Liver (tissue), 9 donors: ENCODE results near the gene RBM5. TPM values are rescaled to one million over a fixed set of nuclear protein-coding genes. Genes with fewer than 3 reads are reported as not detected.
A peak's percentile ranks its signal among the peaks of the same experiment; 100 is the strongest.

ENCODE experiments used
- DNase-seq: peaks from one replicate; pipeline ENCODE4 v3.0.0-alpha.2; 2017; ENCODE audit warnings: low spot score
- H3K27ac ChIP-seq, 2 donors: one replicate each; pipeline ENCODE4 v1.7.0; 2013; ENCODE audit warnings: inconsistent platforms in 2 of 2, low read length in 2 of 2, control low read depth in 1 of 2, low read depth in 1 of 2, mild to moderate bottlenecking in 1 of 2
- H3K27me3 ChIP-seq, 4 donors: one replicate each; pipeline versions ENCODE4 v1.6.1 to v1.7.0; 2013; ENCODE audit warnings: low read length in 3 of 4, inconsistent platforms in 1 of 4, mild to moderate bottlenecking in 1 of 4, moderate library complexity in 1 of 4; ENCODE audit not compliant: control insufficient read depth in 4 of 4, insufficient read depth in 4 of 4
- H3K36me3 ChIP-seq, 4 donors: one replicate each; pipeline versions ENCODE4 v1.6.1 to v1.7.0; 2013; ENCODE audit warnings: low read length in 3 of 4, mild to moderate bottlenecking in 3 of 4, low read depth in 1 of 4, moderate library complexity in 1 of 4; ENCODE audit not compliant: control insufficient read depth in 4 of 4, insufficient read depth in 3 of 4
- H3K4me1 ChIP-seq, 4 donors: one replicate each; pipeline versions ENCODE4 v1.6.1 to v1.7.0; 2013; ENCODE audit warnings: low read length in 3 of 4, mild to moderate bottlenecking in 3 of 4, moderate library complexity in 1 of 4; ENCODE audit not compliant: control insufficient read depth in 4 of 4, insufficient read depth in 4 of 4
- H3K4me3 ChIP-seq, 3 donors: one replicate each; pipeline versions ENCODE4 v1.6.1 to v1.7.0; 2013; ENCODE audit warnings: low read length in 3 of 3, control low read depth in 1 of 3, low read depth in 1 of 3, mild to moderate bottlenecking in 1 of 3
- H3K9ac ChIP-seq, 2 donors: one replicate each; pipeline ENCODE4 v1.7.0; 2013; ENCODE audit warnings: low read length in 2 of 2, mild to moderate bottlenecking in 2 of 2, moderate library complexity in 2 of 2, control low read depth in 1 of 2, low read depth in 1 of 2
- H3K9me3 ChIP-seq, 4 donors: one replicate each; pipeline versions ENCODE4 v1.6.1 to v1.7.0; 2013; ENCODE audit warnings: low read length in 3 of 4; ENCODE audit not compliant: control insufficient read depth in 4 of 4
- EGR1 ChIP-seq, 2 donors: IDR thresholded peaks; 2 replicates each; pipeline ENCODE4 v1.6.1; 2016 to 2018; ENCODE audit warnings: antibody characterized with exemption in 2 of 2, low read depth in 2 of 2
- FOXA1 ChIP-seq: IDR thresholded peaks from 2 replicates; pipeline ENCODE4 v1.6.1; 2016; ENCODE audit warnings: antibody characterized with exemption
- FOXA2 ChIP-seq: IDR thresholded peaks from 2 replicates; pipeline ENCODE4 v1.6.1; 2016; ENCODE audit warnings: antibody characterized with exemption
- JUND ChIP-seq, 2 donors: IDR thresholded peaks; 2 replicates each; pipeline ENCODE4 v1.6.1; 2016; ENCODE audit warnings: antibody characterized with exemption in 2 of 2
- NR2F2 ChIP-seq: IDR thresholded peaks from 2 replicates; pipeline ENCODE4 v1.6.1; 2016; ENCODE audit warnings: antibody characterized with exemption
- REST ChIP-seq: IDR thresholded peaks from 2 replicates; pipeline ENCODE4 v1.6.1; 2016; ENCODE audit warnings: antibody characterized with exemption, mild to moderate bottlenecking
- RXRA ChIP-seq, 2 donors: IDR thresholded peaks; 2 replicates each; pipeline ENCODE4 v1.6.1; 2017 to 2018; ENCODE audit warnings: antibody characterized with exemption in 2 of 2, mild to moderate bottlenecking in 1 of 2
- SP1 ChIP-seq: IDR thresholded peaks from 2 replicates; pipeline ENCODE4 v1.6.1; 2018; ENCODE audit warnings: antibody characterized with exemption, mild to moderate bottlenecking
- TAF1 ChIP-seq: conservative IDR thresholded peaks from 2 replicates; pipeline ENCODE4 v1.6.1; 2016; ENCODE audit warnings: antibody characterized with exemption, mild to moderate bottlenecking
- YY1 ChIP-seq: IDR thresholded peaks from 2 replicates; pipeline ENCODE4 v1.6.1; 2016; ENCODE audit warnings: antibody characterized with exemption, mild to moderate bottlenecking
- WGBS: extraction: QIAGEN DNeasy Blood & Tissue Kit; methylation state at CpG from one replicate; pipeline ENCODE4 v1.1.7; 2013; 5-methylcytosine and 5-hydroxymethylcytosine counted together
- polyA plus RNA-seq, 2 donors: library from polyadenylated mRNA; stranded (reverse) in 1 of 2; unstranded in 1 of 2; fragments of 200-250 nt in 1 of 2; fragments of >200 nt in 1 of 2; fragmentation: Nextera tagmentation in 1 of 2; extraction: Ambion mirVana in 1 of 2; gene quantifications; one replicate each; pipeline versions ENCODE4 v1.2.1 to v1.2.3, GENCODE V29; 2013 to 2015
- total RNA-seq, 2 donors: library from RNA; depleted of rRNA; stranded (reverse); fragments of >200 nt; gene quantifications; one replicate each; pipeline ENCODE4 v1.2.3, GENCODE V29; 2014
- TF ChIP-seq, protein P1 (sequence below): fragments of 150-350 bp; IDR thresholded peaks from 2 replicates; pipeline ENCODE4 v1.5.1; 2017; ENCODE audit warnings: improper control_type of control experiment, low read depth, low read length; ENCODE audit not compliant: missing input control
- TF ChIP-seq, protein P2 (sequence below): IDR thresholded peaks from 2 replicates; pipeline ENCODE4 v1.6.1; 2016; ENCODE audit warnings: antibody characterized with exemption
- TF ChIP-seq, protein P3 (sequence below): IDR thresholded peaks from 2 replicates; pipeline ENCODE4 v1.6.1; 2016; ENCODE audit warnings: antibody characterized with exemption
- donor health status: healthy.
- donor health status: healthy.
- donor health status: healthy.
- donor health status: healthy.
- donor health status: healthy.

RBM5 gene
- total and polyA plus RNA-seq, 4 donors: 21.2 to 142 (median 64.3) TPM

- no peak for DNase-seq
- WGBS: 79% methylated on average over 6 of the region's 6 CpGs
- Histone ChIP-seq H3K4me1 (peaks cover 14 to 44% (median 33%) of the 10 kb centered on the region in 4 donors), H3K9ac (no peak overlapping the region), H3K27me3 (no peaks in the 10 kb centered on the region), H3K27ac (peak overlapping the region; percentile 44 to 54), H3K9me3 (no peaks in the 10 kb centered on the region), H3K36me3 (no peaks in the 10 kb centered on the region), H3K4me3 (no peak overlapping the region)
- TF ChIP-seq, protein P1, sequence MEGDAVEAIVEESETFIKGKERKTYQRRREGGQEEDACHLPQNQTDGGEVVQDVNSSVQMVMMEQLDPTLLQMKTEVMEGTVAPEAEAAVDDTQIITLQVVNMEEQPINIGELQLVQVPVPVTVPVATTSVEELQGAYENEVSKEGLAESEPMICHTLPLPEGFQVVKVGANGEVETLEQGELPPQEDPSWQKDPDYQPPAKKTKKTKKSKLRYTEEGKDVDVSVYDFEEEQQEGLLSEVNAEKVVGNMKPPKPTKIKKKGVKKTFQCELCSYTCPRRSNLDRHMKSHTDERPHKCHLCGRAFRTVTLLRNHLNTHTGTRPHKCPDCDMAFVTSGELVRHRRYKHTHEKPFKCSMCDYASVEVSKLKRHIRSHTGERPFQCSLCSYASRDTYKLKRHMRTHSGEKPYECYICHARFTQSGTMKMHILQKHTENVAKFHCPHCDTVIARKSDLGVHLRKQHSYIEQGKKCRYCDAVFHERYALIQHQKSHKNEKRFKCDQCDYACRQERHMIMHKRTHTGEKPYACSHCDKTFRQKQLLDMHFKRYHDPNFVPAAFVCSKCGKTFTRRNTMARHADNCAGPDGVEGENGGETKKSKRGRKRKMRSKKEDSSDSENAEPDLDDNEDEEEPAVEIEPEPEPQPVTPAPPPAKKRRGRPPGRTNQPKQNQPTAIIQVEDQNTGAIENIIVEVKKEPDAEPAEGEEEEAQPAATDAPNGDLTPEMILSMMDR: no peak
- TF ChIP-seq FOXA1 (no peak), NR2F2 (no peak), FOXA2 (no peak)
- TF ChIP-seq, protein P2, sequence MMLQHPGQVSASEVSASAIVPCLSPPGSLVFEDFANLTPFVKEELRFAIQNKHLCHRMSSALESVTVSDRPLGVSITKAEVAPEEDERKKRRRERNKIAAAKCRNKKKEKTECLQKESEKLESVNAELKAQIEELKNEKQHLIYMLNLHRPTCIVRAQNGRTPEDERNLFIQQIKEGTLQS: no peak
- TF ChIP-seq, protein P3, sequence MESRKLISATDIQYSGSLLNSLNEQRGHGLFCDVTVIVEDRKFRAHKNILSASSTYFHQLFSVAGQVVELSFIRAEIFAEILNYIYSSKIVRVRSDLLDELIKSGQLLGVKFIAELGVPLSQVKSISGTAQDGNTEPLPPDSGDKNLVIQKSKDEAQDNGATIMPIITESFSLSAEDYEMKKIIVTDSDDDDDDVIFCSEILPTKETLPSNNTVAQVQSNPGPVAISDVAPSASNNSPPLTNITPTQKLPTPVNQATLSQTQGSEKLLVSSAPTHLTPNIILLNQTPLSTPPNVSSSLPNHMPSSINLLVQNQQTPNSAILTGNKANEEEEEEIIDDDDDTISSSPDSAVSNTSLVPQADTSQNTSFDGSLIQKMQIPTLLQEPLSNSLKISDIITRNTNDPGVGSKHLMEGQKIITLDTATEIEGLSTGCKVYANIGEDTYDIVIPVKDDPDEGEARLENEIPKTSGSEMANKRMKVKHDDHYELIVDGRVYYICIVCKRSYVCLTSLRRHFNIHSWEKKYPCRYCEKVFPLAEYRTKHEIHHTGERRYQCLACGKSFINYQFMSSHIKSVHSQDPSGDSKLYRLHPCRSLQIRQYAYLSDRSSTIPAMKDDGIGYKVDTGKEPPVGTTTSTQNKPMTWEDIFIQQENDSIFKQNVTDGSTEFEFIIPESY: no peak
Measured at GRCh38 chr3:50166620-50167019, 77.9 kb downstream of the RBM5 start.

- Histone ChIP-seq H3K9me3 (no peaks in the 10 kb centered on the region), H3K4me3 (no peak overlapping the region), H3K27ac (peak overlapping the region in 1 of 2 donors; percentile 44), H3K9ac (no peak overlapping the region), H3K4me1 (peaks cover 16 to 50% (median 39%) of the 10 kb centered on the region in 4 donors), H3K36me3 (no peaks in the 10 kb centered on the region), H3K27me3 (no peaks in the 10 kb centered on the region)
- DNase-seq: no peak
- WGBS: 72% methylated on average over 16 of the region's 16 CpGs
- no peak for TF ChIP-seq JUND (IDR thresholded peaks at IDR 0.05)
Measured at GRCh38 chr3:50167069-50167840, 78.5 kb downstream of the RBM5 start.

DNA sequence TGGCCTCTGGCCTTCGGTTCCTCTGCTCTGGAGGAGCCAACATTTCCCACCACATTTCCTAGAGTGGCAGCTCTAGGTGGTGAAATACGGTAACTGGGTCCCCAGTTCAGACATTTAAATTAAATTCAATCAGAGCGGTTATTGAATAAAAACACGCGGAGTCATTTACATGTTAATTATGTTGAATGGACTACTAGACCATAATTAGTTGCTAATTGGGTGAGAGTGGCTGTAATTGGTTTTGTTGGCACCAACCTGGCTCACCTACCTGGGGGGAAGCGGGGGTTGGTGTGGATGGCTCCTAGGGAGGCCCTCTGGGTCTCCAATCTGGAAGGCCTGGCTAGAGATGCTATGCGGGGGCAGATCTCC is 79.1 kb downstream of the RBM5 start:
- 93% methylated on average over 7 of the region's 7 CpGs for WGBS
- no peak overlapping the region for H3K9ac ChIP-seq
- no peak overlapping the region for H3K27ac ChIP-seq
- no peaks in the 10 kb centered on the region for H3K9me3 ChIP-seq
- H3K4me3 ChIP-seq: no peak overlapping the region
- DNase-seq: no peak
- no peaks in the 10 kb centered on the region for H3K27me3 ChIP-seq
- no peaks in the 10 kb centered on the region for H3K36me3 ChIP-seq
- peaks cover 18 to 55% (median 39%) of the 10 kb centered on the region in 4 donors for H3K4me1 ChIP-seq
- TF ChIP-seq, protein P1: no peak
- TF ChIP-seq YY1: no peak
- no peak for TF ChIP-seq NR2F2
- TF ChIP-seq TAF1: no peak
- no peak for TF ChIP-seq SP1
- TF ChIP-seq FOXA2: no peak
- TF ChIP-seq, protein P2: no peak
- TF ChIP-seq, protein P3: no peak
- no peak for TF ChIP-seq REST
- TF ChIP-seq RXRA (IDR thresholded peaks at IDR 0.05): no peak
- no peak for TF ChIP-seq EGR1 (IDR thresholded peaks at IDR 0.05; ENCODE audit: low read depth in 2 of 2)
